GM06990 (cell line): Measurements from ENCODE around the gene SMIM30.

ENCODE experiments used
- DNase-seq: peaks from one replicate; pipeline ENCODE4 v3.0.0-alpha.2; 2011; ENCODE audit not compliant: insufficient read length; ENCODE audit errors: extremely low read depth
- H3K27me3 ChIP-seq: replicated peaks from 2 replicates; pipeline ENCODE4 v1.6.0; 2011; ENCODE audit warnings: low read length; ENCODE audit not compliant: control insufficient read depth, insufficient read depth
- H3K36me3 ChIP-seq: 2 replicates; pipeline ENCODE4 v1.5.1; 2011; ENCODE audit warnings: low read length; ENCODE audit not compliant: control insufficient read depth, insufficient read depth
- H3K4me3 ChIP-seq: replicated peaks from 2 replicates; pipeline ENCODE4 v1.5.1; 2011; ENCODE audit warnings: low read depth, mild to moderate bottlenecking, control low read depth, low read length
- TF ChIP-seq, protein P1 (sequence below): IDR thresholded peaks from 2 replicates; pipeline ENCODE4 v1.5.1; 2011; ENCODE audit warnings: low read length, control low read depth, mild to moderate bottlenecking, inconsistent platforms; ENCODE audit not compliant: insufficient read depth, poor library complexity, severe bottlenecking

The SMIM30 gene

DNA sequence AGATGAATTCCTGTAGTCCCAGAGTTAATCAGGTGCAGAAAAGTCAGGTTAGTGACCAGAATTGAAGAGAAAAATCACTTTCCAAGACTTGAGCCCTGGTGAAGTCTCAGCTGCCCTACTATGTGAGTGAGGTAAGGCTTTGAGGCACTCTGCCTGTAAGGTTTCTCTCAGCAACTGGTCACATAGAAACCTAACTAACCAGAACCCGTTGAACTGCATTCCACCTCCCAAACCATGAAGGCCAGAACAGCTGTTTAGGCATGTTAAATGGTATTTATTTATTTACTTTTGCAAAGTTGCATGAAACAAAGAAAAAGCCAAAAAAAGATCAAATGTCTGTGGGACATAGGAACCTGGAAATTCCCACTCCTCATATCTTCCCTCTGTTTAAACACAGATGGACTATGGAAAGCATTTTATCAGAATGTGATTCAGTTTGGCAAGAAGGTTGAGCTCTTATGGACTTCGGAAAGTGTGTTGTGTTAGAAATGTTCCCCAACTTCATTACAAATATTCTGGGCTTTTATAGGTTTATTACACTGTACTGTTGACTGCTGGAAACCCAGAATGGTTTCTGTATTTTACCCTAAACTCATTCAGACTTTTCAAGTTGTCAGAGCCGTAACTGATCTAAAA lies 19.0 kb downstream of the SMIM30 start:
- H3K36me3 ChIP-seq: no peaks in the 10 kb centered on the region
- TF ChIP-seq, protein P1, sequence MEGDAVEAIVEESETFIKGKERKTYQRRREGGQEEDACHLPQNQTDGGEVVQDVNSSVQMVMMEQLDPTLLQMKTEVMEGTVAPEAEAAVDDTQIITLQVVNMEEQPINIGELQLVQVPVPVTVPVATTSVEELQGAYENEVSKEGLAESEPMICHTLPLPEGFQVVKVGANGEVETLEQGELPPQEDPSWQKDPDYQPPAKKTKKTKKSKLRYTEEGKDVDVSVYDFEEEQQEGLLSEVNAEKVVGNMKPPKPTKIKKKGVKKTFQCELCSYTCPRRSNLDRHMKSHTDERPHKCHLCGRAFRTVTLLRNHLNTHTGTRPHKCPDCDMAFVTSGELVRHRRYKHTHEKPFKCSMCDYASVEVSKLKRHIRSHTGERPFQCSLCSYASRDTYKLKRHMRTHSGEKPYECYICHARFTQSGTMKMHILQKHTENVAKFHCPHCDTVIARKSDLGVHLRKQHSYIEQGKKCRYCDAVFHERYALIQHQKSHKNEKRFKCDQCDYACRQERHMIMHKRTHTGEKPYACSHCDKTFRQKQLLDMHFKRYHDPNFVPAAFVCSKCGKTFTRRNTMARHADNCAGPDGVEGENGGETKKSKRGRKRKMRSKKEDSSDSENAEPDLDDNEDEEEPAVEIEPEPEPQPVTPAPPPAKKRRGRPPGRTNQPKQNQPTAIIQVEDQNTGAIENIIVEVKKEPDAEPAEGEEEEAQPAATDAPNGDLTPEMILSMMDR: no peak
- DNase-seq: no peak
- no peak overlapping the region for H3K4me3 ChIP-seq
- H3K27me3 ChIP-seq: no peaks in the 10 kb centered on the region; the same call in 1 of the 2 replicates

DNA sequence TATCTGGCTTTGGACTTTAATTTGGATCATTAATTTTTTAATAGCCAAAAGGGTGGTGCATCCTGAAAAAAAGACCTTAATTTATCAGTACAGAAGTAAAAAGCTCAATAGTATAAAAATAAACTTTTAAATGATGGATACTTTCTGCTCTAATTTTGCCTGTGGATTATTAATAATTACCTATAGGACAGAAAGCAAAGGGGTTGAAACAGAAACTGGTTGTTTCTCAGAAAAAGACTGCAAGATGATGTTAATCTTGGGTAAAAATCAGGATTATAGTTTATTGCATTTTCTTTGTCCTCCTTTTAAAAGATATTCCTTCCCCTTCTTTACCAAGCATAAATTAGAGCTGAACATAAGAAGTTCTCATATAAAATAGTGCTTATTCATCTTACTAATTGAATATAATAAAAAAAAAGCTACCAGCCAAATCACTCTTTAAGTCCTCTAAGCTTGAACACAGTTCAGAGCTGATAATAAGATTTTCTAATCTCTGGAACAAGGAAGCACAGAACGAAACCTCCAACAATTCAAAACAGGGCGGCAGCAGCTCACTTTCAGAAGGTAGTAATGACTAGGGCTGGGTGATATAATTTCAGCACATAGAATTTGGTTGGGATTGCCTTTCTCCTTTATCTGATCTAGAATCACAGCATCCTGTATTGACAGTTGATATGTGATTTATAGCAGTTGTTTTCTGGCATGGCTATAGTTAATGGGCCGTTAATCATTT lies 23.7 kb downstream of the SMIM30 start:
- Histone ChIP-seq H3K27me3 (no peaks in the 10 kb centered on the region; the same call in 1 of the 2 replicates), H3K4me3 (no peak overlapping the region), H3K36me3 (no peaks in the 10 kb centered on the region)
- TF ChIP-seq, protein P1: no peak
- no peak for DNase-seq

DNA sequence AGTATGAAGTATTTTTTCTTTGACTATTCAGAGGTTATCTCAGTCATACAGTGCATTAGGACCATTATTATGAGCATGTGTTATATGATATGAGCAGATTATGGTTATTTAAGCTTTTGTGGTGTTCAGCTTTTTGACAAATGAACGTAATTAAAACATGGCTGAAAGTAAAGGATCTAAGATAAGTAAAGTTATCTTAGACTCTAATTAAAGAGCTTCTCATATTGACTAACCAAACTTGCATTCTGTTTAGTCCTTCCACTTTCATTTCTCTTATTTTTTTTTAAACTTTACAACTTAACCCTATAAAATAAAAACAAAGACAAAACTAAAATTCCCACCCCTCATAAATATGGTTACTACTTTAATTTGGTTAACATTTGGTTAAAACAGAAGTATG lies 24.8 kb downstream of the SMIM30 start:
- Histone ChIP-seq H3K4me3 (no peak overlapping the region), H3K27me3 (no peaks in the 10 kb centered on the region), H3K36me3 (no peaks in the 10 kb centered on the region)
- TF ChIP-seq, protein P1: no peak
- no peak for DNase-seq

DNA sequence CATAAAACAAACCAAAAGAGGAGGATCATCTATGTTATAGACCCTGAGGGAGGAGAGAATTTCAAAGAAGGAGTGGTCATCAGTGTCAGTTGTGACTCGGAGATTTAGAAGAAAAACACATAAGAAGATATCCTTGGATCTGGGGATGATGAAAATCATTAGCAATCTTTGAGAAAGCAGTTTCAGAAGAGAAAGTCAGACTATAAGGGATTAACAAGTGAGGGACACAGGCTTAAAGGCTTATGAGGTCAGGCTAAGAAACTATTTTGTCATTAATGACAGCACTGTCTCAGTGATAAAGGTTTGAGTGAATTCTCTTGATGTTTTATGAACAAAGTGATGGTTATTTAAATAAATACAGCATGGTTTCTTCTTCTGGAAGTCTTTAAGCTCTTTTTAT lies 25.6 kb downstream of the SMIM30 start:
- Histone ChIP-seq H3K4me3 (no peak overlapping the region), H3K36me3 (no peaks in the 10 kb centered on the region), H3K27me3 (no peaks in the 10 kb centered on the region)
- DNase-seq: no peak
- TF ChIP-seq, protein P1: no peak

DNA sequence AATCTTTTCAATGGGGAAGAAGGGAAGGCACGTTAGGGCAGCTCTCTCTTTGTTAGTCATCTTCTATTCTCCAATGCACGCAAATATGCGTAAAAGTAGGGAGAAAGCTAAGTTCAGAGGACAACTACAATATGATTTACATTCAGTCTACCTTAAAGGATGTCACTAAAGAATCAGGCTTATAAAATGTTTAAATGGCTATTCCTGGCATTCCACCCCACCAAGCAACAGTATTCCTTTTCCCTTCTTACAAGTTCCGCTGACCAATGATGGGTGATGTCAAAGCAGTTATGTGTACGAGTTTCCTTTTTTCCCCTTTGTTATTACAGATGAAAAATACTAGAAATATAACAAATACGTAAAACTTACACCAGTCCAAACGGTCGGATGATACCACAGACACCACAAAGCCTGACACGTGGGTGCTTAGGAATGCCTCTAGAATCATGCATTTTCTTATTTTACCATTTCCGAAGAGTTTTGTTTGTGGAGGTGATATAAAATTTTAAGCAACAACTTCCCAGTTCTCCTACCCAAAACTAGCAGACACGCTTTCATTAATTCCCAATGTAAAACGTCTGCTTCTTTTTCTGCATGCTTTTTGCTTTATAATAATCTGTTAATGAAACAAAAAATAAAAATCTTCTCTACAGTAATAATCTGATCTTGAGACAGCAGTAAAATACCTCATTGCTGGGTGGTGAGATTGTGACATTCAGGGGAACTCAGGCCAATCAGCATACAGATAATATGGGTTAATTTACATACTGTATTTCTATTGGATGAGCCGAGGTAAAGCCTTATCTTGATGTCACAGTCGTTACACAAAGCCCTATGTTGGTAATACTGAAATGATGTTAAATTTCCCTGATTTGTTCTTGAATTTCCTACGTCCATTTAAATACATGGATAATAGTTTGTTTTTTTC lies 31.0 kb downstream of the SMIM30 start:
- Histone ChIP-seq H3K4me3 (no peak overlapping the region), H3K27me3 (peaks cover 3% of the 10 kb centered on the region), H3K36me3 (no peaks in the 10 kb centered on the region)
- TF ChIP-seq, protein P1: no peak
- no peak for DNase-seq
